Measurements from ENCODE around the gene CDH23.

DNA sequence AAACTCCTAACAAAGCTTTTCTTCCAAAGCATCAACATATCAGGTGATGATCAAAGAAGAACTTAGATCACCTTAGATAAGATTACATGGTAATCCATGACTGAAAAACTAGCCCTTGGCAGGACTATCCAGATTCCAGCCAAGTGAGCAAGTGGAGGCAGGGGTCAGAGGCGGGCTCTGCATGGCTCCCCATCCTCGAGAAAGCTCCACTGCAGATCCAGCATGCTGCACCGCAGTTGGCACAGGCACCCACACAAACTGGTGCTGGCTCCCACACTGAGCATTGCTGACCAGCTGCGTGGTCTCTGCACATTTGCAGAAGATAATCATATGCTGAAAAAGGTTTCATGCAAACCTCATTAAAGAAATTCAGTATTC lies 444.2 kb downstream of the CDH23 start:
- TF ChIP-seq POLR2A (IDR thresholded peaks at IDR 0.05) = no peak
- TF ChIP-seq, protein P1, sequence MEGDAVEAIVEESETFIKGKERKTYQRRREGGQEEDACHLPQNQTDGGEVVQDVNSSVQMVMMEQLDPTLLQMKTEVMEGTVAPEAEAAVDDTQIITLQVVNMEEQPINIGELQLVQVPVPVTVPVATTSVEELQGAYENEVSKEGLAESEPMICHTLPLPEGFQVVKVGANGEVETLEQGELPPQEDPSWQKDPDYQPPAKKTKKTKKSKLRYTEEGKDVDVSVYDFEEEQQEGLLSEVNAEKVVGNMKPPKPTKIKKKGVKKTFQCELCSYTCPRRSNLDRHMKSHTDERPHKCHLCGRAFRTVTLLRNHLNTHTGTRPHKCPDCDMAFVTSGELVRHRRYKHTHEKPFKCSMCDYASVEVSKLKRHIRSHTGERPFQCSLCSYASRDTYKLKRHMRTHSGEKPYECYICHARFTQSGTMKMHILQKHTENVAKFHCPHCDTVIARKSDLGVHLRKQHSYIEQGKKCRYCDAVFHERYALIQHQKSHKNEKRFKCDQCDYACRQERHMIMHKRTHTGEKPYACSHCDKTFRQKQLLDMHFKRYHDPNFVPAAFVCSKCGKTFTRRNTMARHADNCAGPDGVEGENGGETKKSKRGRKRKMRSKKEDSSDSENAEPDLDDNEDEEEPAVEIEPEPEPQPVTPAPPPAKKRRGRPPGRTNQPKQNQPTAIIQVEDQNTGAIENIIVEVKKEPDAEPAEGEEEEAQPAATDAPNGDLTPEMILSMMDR (IDR thresholded peaks at IDR 0.05) = no peak

Measured in uterus (tissue), 2 donors.